ENCODE results near the gene RAD23B.
"Not testable (repeated sequence)": the region's sequence is repeated elsewhere in the genome, so short reads cannot be mapped to it uniquely, and the experiment has no call there.

RAD23B gene

DNA sequence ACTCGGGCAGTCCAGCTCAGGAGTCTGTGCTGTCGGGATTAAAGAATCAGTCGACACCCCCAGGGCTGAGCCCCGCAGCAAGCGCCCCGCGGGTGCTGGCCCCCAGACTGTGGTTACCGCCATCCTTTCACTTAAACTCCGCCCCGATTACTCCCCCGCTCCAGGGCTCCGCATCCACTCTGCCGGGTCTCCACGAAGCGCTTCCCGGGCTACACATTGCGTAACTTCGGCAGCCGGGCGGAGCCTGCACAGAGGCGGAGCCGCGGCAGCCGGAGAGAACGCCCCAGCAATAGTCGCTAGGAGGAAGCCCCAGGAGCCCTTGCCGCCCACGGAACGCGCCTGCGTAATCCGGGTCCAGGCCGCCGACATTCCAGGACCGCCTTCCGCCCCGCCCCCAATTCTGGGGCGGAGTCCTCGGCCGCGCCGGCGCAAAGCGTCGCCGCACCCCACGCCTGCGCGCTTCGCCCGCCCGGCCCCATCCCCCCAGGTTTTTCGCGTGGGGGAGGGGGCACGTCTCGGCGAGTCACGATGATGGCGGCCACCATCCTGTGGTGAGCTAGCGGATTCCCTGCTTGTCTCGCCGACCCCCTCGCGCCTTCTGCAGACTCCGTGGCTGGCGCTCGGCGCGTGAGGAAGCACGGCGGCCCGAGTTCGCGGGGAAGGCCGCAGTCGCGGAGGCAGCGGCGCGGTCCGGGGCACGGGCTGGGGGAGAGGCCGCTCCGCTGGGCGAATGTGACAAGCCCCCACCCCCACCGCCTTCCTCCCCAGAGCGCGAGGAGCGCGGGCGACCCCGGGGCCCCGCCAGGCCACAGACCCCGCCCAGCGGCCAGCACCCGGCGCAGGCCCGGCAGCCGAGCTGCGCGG lies at the start of gene RAD23B:
Gene RAD23B, plus strand, starts transcription at position 521 of the 864 bp plus-strand sequence. CDS start 351 bp downstream, outside the sequence.
- peak; percentile 77 for FAIRE-seq

DNA sequence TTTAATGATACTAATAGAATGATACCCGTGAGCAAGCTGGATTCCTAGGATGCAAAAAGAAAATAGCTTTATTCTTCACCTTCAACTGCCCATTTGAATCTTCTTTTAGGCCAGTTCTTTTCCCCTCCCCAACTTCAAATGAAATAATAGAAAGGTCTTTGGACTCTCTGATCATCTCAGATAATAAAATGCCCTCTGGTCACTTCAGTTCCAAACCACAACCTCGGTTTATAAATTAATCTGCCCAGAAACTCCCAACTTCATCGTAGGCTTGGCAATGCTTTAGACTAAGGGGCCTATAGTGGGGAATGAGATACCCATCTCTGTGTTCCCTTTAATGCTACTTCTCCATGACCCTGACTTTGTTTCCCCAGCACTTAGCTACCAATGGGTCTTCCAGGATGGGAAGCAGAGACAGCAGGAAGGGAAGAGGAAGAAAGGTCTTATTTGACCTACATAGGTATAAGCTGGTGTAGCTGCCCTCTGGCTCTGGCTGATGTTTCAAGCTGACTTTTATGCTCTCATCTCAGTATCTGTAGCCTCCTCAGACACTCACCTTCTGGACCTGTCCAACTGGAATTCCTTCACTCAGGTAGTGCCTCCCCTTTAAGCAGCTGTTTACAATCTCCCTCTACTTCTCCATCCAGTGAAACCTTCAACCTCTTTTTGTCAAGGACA lies 47.2 kb upstream of the RAD23B start:
- no peak for FAIRE-seq

GRCh38 chr9:107237873-107238272 lies 45.2 kb upstream of the RAD23B start:
- no peak for FAIRE-seq

GRCh38 chr9:107239474-107239873 lies 43.6 kb upstream of the RAD23B start:
- no peak for FAIRE-seq

- FAIRE-seq: no peak
These were observed 42.8 kb upstream of the RAD23B start for GRCh38 chr9:107240260-107240659.

DNA sequence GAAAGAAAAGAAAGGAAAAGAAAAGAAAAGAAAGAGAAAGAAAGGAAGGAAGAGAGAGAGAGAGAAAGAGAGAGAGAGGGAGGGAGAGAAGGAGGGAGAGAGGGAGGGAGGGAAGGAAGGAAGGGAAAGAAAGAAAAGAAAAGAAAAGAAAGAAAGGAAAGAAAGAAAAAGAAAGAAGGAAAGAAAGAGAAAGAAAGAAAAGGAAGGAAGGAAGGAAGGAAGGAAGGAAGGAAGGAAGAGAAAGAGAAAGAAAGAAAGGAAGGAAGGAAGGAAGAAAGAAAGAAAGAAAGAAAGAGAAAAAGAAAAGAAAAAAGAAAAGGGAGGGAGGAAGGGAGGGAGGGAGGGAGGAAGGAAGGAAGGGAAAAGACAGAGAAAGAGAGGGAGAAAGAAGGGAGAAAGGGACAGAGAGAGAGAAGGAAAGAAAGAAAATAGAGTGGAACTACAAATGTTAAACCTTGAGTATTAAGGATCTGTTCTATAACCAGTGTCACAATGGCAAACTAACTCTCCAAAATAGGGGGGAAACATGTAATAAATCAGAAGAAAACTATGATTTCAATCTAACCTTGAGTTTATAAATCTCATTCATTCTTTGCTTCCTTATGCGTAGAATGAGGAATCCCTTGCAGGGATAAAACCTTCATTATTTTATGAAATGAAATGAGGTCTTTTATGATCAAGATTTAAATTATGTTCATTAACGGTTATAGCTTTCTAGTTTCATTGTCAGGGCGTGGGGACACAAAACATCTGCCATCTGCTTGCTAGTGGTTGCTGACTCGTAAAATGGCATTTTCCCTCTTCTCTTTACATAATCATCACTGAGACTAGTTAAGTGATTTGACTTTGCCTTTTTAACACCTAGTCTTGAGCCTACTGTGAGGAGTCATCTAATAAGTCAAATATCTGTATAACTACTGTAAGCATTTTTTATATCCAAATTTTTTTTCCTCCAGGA lies 40.7 kb upstream of the RAD23B start:
- peak; percentile 82 for FAIRE-seq

DNA sequence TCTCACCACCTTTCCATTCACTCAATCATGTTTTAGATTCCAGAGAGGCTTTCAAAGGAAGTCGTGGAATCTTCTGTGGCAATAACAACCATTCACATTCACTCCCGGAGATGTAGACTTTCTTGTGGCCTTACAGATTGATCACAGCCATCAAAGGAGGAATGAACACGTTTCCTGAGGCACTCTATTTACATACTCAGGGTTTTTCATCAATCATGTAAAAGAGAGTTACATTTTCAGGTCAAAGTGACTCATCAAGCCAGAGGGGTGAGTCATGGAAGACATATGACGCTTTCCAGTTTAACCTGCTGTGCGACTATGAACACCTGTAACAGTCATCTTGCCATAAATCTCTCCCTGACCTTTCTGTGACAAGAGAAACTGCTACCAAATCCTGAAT lies 39.3 kb upstream of the RAD23B start:
- no peak for FAIRE-seq

DNA sequence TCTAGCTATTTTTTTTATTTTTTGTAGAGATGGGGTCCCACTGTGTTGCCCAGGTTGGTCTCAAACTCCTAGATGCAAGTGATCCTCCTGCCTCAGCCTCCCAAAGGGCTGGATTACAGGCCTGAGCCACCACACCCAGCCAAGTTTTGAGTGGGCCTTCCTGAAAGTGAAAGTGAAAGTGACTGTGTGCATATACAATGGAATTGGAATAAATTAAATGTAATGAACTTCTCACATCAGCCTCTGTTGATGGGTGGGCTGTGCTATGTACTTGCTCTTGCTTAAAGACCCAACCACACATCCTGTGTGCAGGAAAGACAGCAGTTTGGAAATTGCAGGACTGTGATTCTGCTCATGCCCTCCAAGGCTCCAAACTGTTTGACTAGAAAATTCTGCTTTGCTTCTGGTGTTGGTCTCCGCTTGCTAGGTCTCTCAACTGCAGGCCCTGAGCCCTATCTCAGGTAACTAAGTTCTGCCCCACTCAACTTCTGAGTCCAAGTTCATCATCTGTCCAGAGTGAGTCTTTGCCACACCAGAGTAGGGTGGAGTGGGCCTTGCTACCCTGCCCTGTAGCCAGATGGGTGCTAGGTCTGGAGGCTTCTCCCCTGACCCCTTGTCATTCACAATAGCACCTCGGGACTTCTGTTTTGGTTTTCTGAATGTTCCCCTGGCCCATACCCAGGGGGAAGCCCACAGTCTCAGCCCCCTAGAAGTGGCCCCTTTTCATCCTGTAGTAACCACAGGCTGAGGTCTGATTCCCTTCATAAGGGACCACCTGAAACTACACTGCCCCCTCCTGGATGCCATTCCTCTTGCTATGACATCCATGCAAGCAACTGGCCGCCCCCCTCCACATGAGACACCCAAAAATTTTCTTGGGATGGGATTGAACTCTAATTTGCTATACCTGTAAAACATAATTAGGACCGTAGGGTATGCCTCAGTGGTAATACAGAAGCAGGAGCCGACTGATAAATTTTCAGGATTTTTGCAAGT lies 36.5 kb upstream of the RAD23B start:
- no peak for FAIRE-seq

DNA sequence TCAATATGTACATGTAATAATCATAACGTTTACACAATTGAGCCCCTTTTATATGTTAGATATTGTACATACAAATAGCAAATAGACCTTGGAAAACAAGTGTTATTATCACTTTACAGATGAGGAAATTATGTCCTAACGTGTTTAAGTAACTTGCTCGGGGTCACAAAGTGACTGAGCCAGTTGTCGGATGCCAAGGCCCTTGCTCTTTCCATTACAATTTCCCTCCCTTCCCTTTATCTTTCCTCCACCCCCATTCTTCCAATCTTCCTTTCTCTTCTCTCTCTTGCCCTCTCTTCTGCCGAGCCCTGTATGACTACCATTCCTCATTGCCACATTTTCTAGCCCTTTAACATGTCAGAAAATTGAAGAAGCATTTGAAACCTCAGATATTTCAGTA lies 34.4 kb upstream of the RAD23B start:
- FAIRE-seq: no peak

DNA sequence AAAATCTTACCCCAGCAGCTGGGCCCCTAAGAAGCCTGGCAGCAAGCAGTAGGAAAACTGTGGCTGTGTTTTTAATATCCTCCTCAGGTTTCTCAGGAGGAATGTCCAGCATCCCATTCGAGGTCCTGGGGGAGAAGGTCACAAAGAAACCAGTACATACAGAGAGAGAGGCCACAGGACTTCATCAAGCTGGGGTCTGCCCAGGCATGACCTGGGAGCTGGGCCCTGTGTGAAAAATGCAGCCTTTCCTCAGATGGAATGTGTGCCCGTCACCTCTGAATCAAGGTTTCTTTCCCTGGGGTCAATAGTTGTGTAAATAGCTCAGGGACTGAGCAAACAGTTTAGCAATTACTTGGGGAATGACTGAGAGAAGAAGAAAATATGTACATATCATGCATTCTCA lies 33.9 kb upstream of the RAD23B start:
- no peak for FAIRE-seq

DNA sequence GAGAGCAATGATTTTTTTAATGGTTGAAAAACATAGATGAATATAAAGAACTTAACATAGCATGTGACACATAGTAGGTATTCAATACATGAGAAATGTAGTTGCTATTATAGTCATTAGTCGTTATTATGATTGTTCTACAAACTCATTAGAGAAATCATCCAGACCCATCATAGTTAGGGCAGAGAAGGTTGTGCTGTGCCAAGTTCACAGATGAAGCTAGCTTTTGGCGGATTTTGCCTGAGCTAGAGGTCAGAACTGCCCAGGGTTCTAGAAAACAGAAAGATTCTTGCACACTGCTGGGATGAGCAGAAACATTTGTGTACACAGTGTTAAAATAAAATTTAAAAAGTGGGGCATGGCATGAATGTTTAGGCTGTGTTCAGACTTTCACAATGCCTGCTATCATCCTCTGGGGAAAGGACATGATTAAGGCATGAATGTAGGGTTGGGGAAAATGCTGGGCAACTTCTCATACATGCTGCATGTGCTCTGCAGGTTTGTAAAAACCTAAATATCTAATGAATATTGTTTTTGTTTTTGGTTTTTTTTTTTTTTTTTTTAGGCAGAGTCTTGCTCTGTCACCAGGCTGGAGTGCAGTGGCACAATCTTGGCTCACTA lies 33.3 kb upstream of the RAD23B start:
- no peak for FAIRE-seq

- FAIRE-seq: peak; percentile 96
These were observed 31.2 kb upstream of the RAD23B start for GRCh38 chr9:107251756-107252322.

GRCh38 chr9:107258919-107259318 lies 24.2 kb upstream of the RAD23B start:
- FAIRE-seq: no peak

DNA sequence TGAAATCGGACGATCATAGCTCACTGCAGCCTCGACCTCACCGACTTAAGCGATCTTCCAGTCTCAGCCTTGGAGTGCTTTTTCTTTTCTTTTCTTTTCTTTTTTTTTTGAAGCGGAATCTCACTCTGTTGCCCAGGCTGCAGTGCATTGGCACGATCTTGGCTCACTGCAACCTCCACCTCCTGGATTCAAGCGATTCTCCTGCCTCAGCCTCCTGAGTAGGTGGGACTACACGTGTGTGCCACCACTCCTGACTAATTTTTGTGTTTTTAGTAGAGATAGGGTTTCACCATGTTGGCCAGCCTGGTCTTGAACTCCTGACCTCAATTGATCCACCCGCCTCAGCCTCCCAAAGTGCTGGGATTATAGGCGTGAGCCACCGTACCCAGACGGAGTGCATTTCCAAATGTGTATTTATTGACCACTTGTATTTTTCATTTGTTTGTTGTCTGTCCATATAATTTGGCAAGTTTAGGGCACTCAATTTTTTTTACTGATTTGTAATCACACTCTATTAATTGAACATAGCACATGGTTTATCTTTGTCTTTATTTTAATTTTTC lies 23.2 kb upstream of the RAD23B start:
- not testable (repeated sequence) for FAIRE-seq

GRCh38 chr9:107260437-107261081 lies 22.5 kb upstream of the RAD23B start:
- peak; percentile 15 for FAIRE-seq

DNA sequence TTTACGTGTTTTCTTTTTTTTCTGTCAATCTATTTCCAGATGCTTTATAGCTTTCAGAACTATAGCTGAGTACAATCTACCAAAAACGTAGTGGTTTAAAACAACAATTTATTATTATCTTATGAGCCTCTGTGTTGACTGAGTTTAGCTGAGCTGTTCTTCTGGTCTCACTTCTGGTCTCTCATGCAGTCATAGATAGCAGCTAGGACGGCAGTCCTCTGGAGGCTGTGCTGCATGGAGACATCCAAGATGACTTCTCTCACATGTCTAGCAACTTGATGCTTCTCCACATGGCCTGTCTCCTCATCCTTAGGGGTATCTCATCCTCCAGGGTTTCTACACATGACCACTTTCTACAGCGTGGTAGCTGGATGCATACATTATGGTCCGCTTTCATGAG lies 22.0 kb upstream of the RAD23B start:
- FAIRE-seq: no peak

GRCh38 chr9:107263289-107263688 lies 19.8 kb upstream of the RAD23B start:
- no peak for FAIRE-seq

- FAIRE-seq: no peak
These were observed 16.3 kb upstream of the RAD23B start for GRCh38 chr9:107266624-107267368.

- FAIRE-seq: no peak
These were observed 14.5 kb upstream of the RAD23B start for GRCh38 chr9:107268560-107268959.
